Activated naive CD4-positive, alpha-beta T cell treated with anti-CD3 and anti-CD28 coated beads, Interleukin-2, amount 10 ng/mL, durations not matched to agents 7 days and 5 days (primary cell): ENCODE measurements around the gene HNF1A.

Experiments
- CTCF ChIA-PET: fragments of 350-600 bp; sonication (Branson Sonifier 250); formaldehyde crosslinking; loops from one replicate; lab custom pipeline; 2021; ENCODE audit warnings: antibody characterized with exemption; lab: Charles Lee
- DNase-seq: peaks from one replicate; pipeline ENCODE4 v3.0.0-alpha.2; 2020
- H3K27ac Mint-ChIP-seq: one replicate; pipeline ENCODE4 v1.8.0; 2021; ENCODE audit warnings: mild to moderate bottlenecking, moderate library complexity, mixed read lengths
- H3K27me3 Mint-ChIP-seq: one replicate; pipeline ENCODE4 v1.8.0; 2021; ENCODE audit warnings: mild to moderate bottlenecking, mixed read lengths
- H3K36me3 Mint-ChIP-seq: one replicate; pipeline ENCODE4 v1.8.0; 2021; ENCODE audit warnings: mixed read lengths
- H3K4me1 Mint-ChIP-seq: one replicate; pipeline ENCODE4 v1.8.0; 2021; ENCODE audit warnings: mixed read lengths
- H3K4me3 Mint-ChIP-seq: one replicate; pipeline ENCODE4 v1.8.0; 2021; ENCODE audit warnings: mild to moderate bottlenecking, moderate library complexity, mixed read lengths
- H3K9me3 Mint-ChIP-seq: one replicate; pipeline ENCODE4 v1.8.0; 2021; ENCODE audit warnings: mixed read lengths

Gene HNF1A

GRCh38 chr12:120978296-120979219 is at the start of gene HNF1A:
Gene HNF1A (plus strand): TSS chr12:120978543. CDS start chr12:120978769, 226 bp downstream.
- CTCF ChIA-PET, result no interaction called here
- Mint-ChIP-seq H3K27me3 (peaks cover 3% of the 10 kb centered on the region), H3K4me3 (no peak within 1 kb of the TSS), H3K27ac (no peak within 1 kb of the TSS), H3K4me1 (no peaks in the 10 kb centered on the region), H3K9me3 (no peaks in the 10 kb centered on the region), H3K36me3 (no peaks in the 10 kb centered on the region)
- DNase-seq, result no peak

GRCh38 chr12:120928864-120929652 is 49.3 kb upstream of the HNF1A start:
- peak; percentile 23 for DNase-seq
- CTCF ChIA-PET, result no interaction called here
- Mint-ChIP-seq H3K27ac (peak overlapping the region; percentile 37), H3K9me3 (no peaks in the 10 kb centered on the region), H3K27me3 (peaks cover 10% of the 10 kb centered on the region), H3K4me1 (no peaks in the 10 kb centered on the region), H3K4me3 (no peak overlapping the region), H3K36me3 (no peaks in the 10 kb centered on the region)

GRCh38 chr12:120930032-120930431 is 48.3 kb upstream of the HNF1A start:
- no peak overlapping the region for H3K27ac Mint-ChIP-seq
- DNase-seq, result no peak
- CTCF ChIA-PET, result interaction anchor here (0.7 kb wide), 1 partner anchor 124 kb away, joined by 3 read pairs; no protein-coding TSS in a partner anchor
- no peaks in the 10 kb centered on the region for H3K36me3 Mint-ChIP-seq
- no peaks in the 10 kb centered on the region for H3K9me3 Mint-ChIP-seq
- no peak overlapping the region for H3K4me3 Mint-ChIP-seq
- peaks cover 10% of the 10 kb centered on the region for H3K27me3 Mint-ChIP-seq
- no peaks in the 10 kb centered on the region for H3K4me1 Mint-ChIP-seq

- Mint-ChIP-seq H3K36me3 (no peaks in the 10 kb centered on the region), H3K4me3 (no peak overlapping the region), H3K4me1 (no peaks in the 10 kb centered on the region), H3K27me3 (peaks cover 18% of the 10 kb centered on the region), H3K9me3 (no peaks in the 10 kb centered on the region), H3K27ac (no peak overlapping the region)
- no peak for DNase-seq
- CTCF ChIA-PET, result interaction anchor here (1.0 to 1.3 kb wide), 2 partner anchors 12 to 40 kb away, joined by 3 to 4 read pairs; no protein-coding TSS in a partner anchor
These were observed 46.3 kb upstream of the HNF1A start for GRCh38 chr12:120932058-120932457.

- Mint-ChIP-seq H3K4me3 (no peak overlapping the region), H3K27me3 (peaks cover 26% of the 10 kb centered on the region), H3K9me3 (no peaks in the 10 kb centered on the region), H3K27ac (no peak overlapping the region), H3K4me1 (no peaks in the 10 kb centered on the region), H3K36me3 (no peaks in the 10 kb centered on the region)
- no peak for DNase-seq
- CTCF ChIA-PET, result interaction anchor here (0.7 to 1.3 kb wide), 3 partner anchors 13 to 39 kb away, joined by 3 to 4 read pairs (median 3); no protein-coding TSS in a partner anchor
These were observed 45.3 kb upstream of the HNF1A start for GRCh38 chr12:120932956-120933526.

- no peak overlapping the region for H3K4me3 Mint-ChIP-seq
- H3K27ac Mint-ChIP-seq, result no peak overlapping the region
- peaks cover 34% of the 10 kb centered on the region for H3K27me3 Mint-ChIP-seq
- H3K36me3 Mint-ChIP-seq, result no peaks in the 10 kb centered on the region
- no peaks in the 10 kb centered on the region for H3K4me1 Mint-ChIP-seq
- no peak for DNase-seq
- H3K9me3 Mint-ChIP-seq, result no peaks in the 10 kb centered on the region
- CTCF ChIA-PET, result no interaction called here
These were observed 44.6 kb upstream of the HNF1A start for GRCh38 chr12:120933786-120934185.

- Mint-ChIP-seq H3K9me3 (no peaks in the 10 kb centered on the region), H3K36me3 (no peaks in the 10 kb centered on the region), H3K27ac (no peak overlapping the region), H3K4me3 (no peak overlapping the region), H3K4me1 (no peaks in the 10 kb centered on the region), H3K27me3 (peaks cover 53% of the 10 kb centered on the region)
- CTCF ChIA-PET, result no interaction called here
- DNase-seq, result no peak
These were observed 42.1 kb upstream of the HNF1A start for GRCh38 chr12:120936197-120936596.

- CTCF ChIA-PET, result interaction anchor here (1.4 to 2.4 kb wide), 2 partner anchors 25 to 33 kb away, joined by 3 to 11 read pairs; no protein-coding TSS in a partner anchor
- Mint-ChIP-seq H3K27ac (no peak overlapping the region), H3K36me3 (no peaks in the 10 kb centered on the region), H3K4me3 (no peak overlapping the region), H3K9me3 (no peaks in the 10 kb centered on the region), H3K27me3 (peaks cover 51% of the 10 kb centered on the region), H3K4me1 (no peaks in the 10 kb centered on the region)
- DNase-seq, result no peak
These were observed 39.8 kb upstream of the HNF1A start for GRCh38 chr12:120938496-120938895.

GRCh38 chr12:120939523-120939922 is 38.8 kb upstream of the HNF1A start:
- H3K4me3 Mint-ChIP-seq, result no peak overlapping the region
- no peak for DNase-seq
- no peak overlapping the region for H3K27ac Mint-ChIP-seq
- no peaks in the 10 kb centered on the region for H3K36me3 Mint-ChIP-seq
- peaks cover under 1% of the 10 kb centered on the region for H3K4me1 Mint-ChIP-seq
- no peaks in the 10 kb centered on the region for H3K9me3 Mint-ChIP-seq
- CTCF ChIA-PET, result interaction anchor here (0.6 to 2.4 kb wide), 5 partner anchors 24 to 398 kb away, joined by 3 to 11 read pairs (median 3); no protein-coding TSS in a partner anchor
- peaks cover 51% of the 10 kb centered on the region for H3K27me3 Mint-ChIP-seq

- Mint-ChIP-seq H3K36me3 (no peaks in the 10 kb centered on the region), H3K9me3 (no peaks in the 10 kb centered on the region), H3K4me1 (peaks cover 3% of the 10 kb centered on the region), H3K27me3 (peaks cover 54% of the 10 kb centered on the region), H3K4me3 (no peak overlapping the region), H3K27ac (no peak overlapping the region)
- CTCF ChIA-PET, result interaction anchor here (0.6 to 2.4 kb wide), 5 partner anchors 23 to 399 kb away, joined by 3 to 11 read pairs (median 3); no protein-coding TSS in a partner anchor
- DNase-seq, result no peak
These were observed 38.3 kb upstream of the HNF1A start for GRCh38 chr12:120940006-120940405.

GRCh38 chr12:120940799-120941198 is 37.5 kb upstream of the HNF1A start:
- CTCF ChIA-PET, result interaction anchor here (1.0 kb wide), 1 partner anchor 31 kb away, joined by 6 read pairs; no protein-coding TSS in a partner anchor
- peaks cover 54% of the 10 kb centered on the region for H3K27me3 Mint-ChIP-seq
- no peaks in the 10 kb centered on the region for H3K9me3 Mint-ChIP-seq
- H3K4me1 Mint-ChIP-seq, result peaks cover 3% of the 10 kb centered on the region
- H3K36me3 Mint-ChIP-seq, result no peaks in the 10 kb centered on the region
- no peak overlapping the region for H3K4me3 Mint-ChIP-seq
- DNase-seq, result no peak
- no peak overlapping the region for H3K27ac Mint-ChIP-seq

GRCh38 chr12:120941412-120941811 is 36.9 kb upstream of the HNF1A start:
- Mint-ChIP-seq H3K27ac (no peak overlapping the region), H3K4me3 (no peak overlapping the region), H3K27me3 (peaks cover 48% of the 10 kb centered on the region), H3K36me3 (no peaks in the 10 kb centered on the region), H3K4me1 (peaks cover 3% of the 10 kb centered on the region), H3K9me3 (no peaks in the 10 kb centered on the region)
- DNase-seq, result no peak
- CTCF ChIA-PET, result interaction anchor here (1.0 kb wide), 1 partner anchor 30 kb away, joined by 6 read pairs; no protein-coding TSS in a partner anchor

GRCh38 chr12:120941846-120942405 is 36.4 kb upstream of the HNF1A start:
- H3K4me3 Mint-ChIP-seq, result no peak overlapping the region
- no peak for DNase-seq
- peaks cover 3% of the 10 kb centered on the region for H3K4me1 Mint-ChIP-seq
- CTCF ChIA-PET, result interaction anchor here (1.0 kb wide), 1 partner anchor 30 kb away, joined by 6 read pairs; no protein-coding TSS in a partner anchor
- H3K9me3 Mint-ChIP-seq, result no peaks in the 10 kb centered on the region
- no peaks in the 10 kb centered on the region for H3K36me3 Mint-ChIP-seq
- H3K27ac Mint-ChIP-seq, result no peak overlapping the region
- H3K27me3 Mint-ChIP-seq, result peaks cover 47% of the 10 kb centered on the region
